Small intestine (tissue), 7 donors: ENCODE results near the gene COX10. TPM values are rescaled to one million over a fixed set of nuclear protein-coding genes. Genes with fewer than 3 reads are reported as not detected.
A peak's percentile ranks its signal among the peaks of the same experiment; 100 is the strongest.

Source experiments
- DNase-seq, 2 donors: peaks; one replicate each; pipeline versions ENCODE4 v3.0.0 to v3.0.0-alpha.2; 2013
- FAIRE-seq: peaks from 2 replicates; lab custom pipeline; 2012; peaks lifted over from hg19 to GRCh38; lab: Jason Lieb, UNC
- H3K27ac ChIP-seq, 3 donors: one replicate each; pipeline ENCODE4 v1.5.1; 2013; ENCODE audit warnings: low read length in 2 of 3, mild to moderate bottlenecking in 2 of 3, control low read depth in 1 of 3, inconsistent platforms in 1 of 3, low read depth in 1 of 3, moderate library complexity in 1 of 3
- H3K27me3 ChIP-seq, 3 donors: one replicate each; pipeline ENCODE4 v1.6.1; 2013; ENCODE audit warnings: low read length in 3 of 3, inconsistent platforms in 1 of 3; ENCODE audit not compliant: control insufficient read depth in 3 of 3, insufficient read depth in 3 of 3
- H3K36me3 ChIP-seq, 3 donors: one replicate each; pipeline ENCODE4 v1.6.1; 2013; ENCODE audit warnings: low read length in 3 of 3, inconsistent platforms in 1 of 3, low read depth in 1 of 3, mild to moderate bottlenecking in 1 of 3, moderate library complexity in 1 of 3; ENCODE audit not compliant: control insufficient read depth in 3 of 3, insufficient read depth in 2 of 3
- H3K4me1 ChIP-seq, 3 donors: one replicate each; pipeline ENCODE4 v1.6.1; 2013; ENCODE audit warnings: low read length in 2 of 3, inconsistent platforms in 1 of 3, low read depth in 1 of 3, mild to moderate bottlenecking in 1 of 3, moderate library complexity in 1 of 3; ENCODE audit not compliant: control insufficient read depth in 3 of 3, insufficient read depth in 2 of 3
- H3K4me3 ChIP-seq, 3 donors: one replicate each; pipeline ENCODE4 v1.5.1; 2013; ENCODE audit warnings: low read length in 3 of 3, control low read depth in 1 of 3, inconsistent platforms in 1 of 3, low read depth in 1 of 3, mild to moderate bottlenecking in 1 of 3, moderate library complexity in 1 of 3
- H3K9me3 ChIP-seq, 2 donors: one replicate each; pipeline ENCODE4 v1.6.1; 2013; ENCODE audit warnings: low read depth in 1 of 2, low read length in 1 of 2; ENCODE audit not compliant: control insufficient read depth in 2 of 2, insufficient read depth in 1 of 2
- WGBS, 3 donors: extraction: QIAGEN DNeasy Blood & Tissue Kit; methylation state at CpG; one replicate each; pipeline ENCODE4 v1.1.7; 2013; 5-methylcytosine and 5-hydroxymethylcytosine counted together
- polyA plus RNA-seq, 4 donors: library from polyadenylated mRNA; stranded (reverse) in 3 of 4; unstranded in 1 of 4; fragments of 200-250 nt in 3 of 4; fragments of 120-200 nt in 1 of 4; gene quantifications; one replicate each; pipeline versions ENCODE4 v1.2.1 to v1.2.3, GENCODE V29; 2013
- donor health status: healthy with polysubstance abuse.
- donor health status: control.
- donor health status: control.
- donor health status: Bipolar disorder and iron deficiency.
- donor health status: healthy.

Gene COX10
- polyA plus RNA-seq, 4 donors = 10.8 to 18.1 (median 16.2) TPM

DNA sequence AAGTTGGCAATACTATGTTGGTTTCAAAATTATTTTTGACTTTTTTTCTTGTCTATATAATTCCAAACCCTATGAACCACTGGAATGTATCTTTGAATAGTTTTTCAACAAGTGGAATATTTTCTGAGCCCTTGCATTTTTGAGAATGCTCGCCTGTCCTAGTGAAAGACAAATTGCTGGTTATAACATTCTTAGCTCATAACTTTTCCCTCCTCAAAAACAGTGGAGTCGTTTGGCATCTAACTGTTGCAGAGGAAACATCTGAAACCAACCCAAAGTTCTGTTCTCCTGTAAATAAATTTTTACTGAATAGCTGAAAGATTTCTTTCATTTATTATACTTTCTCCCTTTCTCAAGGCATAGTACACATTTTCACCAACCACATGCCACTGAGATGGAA lies 11.3 kb upstream of the COX10 start:
- Histone ChIP-seq H3K4me3 (no peak overlapping the region), H3K9me3 (peaks cover 0 to 6% of the 10 kb centered on the region in 2 donors), H3K4me1 (no peaks in the 10 kb centered on the region), H3K27me3 (no peaks in the 10 kb centered on the region), H3K36me3 (no peaks in the 10 kb centered on the region), H3K27ac (no peak overlapping the region)
- no peak for DNase-seq
- no peak for FAIRE-seq
- WGBS, 3 donors = 83 to 93% (median 91%) methylated on average over 2 of the region's 2 CpGs

DNA sequence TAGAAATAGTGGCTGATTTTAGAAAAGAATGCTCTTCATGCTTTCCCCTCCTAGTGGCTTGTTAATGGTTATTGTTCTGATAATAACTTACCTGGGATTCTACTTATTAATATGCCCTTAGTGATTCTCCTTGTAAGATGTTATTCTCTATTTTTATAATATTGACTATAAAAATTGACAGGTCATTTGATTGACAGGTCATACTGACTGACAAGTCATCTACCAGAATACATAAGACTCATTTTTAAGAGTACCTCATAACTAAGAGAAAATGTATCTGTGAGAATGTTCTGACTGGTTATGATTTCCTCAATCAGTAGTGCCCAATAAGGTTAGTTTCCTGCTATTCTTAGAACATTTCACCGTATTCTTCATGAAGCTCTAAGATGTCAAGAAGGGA lies 8.6 kb upstream of the COX10 start:
- FAIRE-seq = no peak
- Histone ChIP-seq H3K9me3 (peaks cover 0 to 6% of the 10 kb centered on the region in 2 donors), H3K36me3 (peaks cover 0 to 2% (median 0%) of the 10 kb centered on the region in 3 donors), H3K27me3 (no peaks in the 10 kb centered on the region), H3K27ac (no peak overlapping the region), H3K4me1 (no peaks in the 10 kb centered on the region), H3K4me3 (no peak overlapping the region)
- no peak for DNase-seq
- 86 to 97% (median 94%) methylated on average over 1 of the region's 1 CpG for WGBS, 3 donors

- no peak overlapping the region for H3K4me3 ChIP-seq
- H3K4me1 ChIP-seq = no peaks in the 10 kb centered on the region
- FAIRE-seq = no peak
- 80 to 92% (median 89%) methylated on average over 10 of the region's 10 CpGs for WGBS, 3 donors
- H3K27me3 ChIP-seq = no peaks in the 10 kb centered on the region
- peaks cover 0 to 2% (median 0%) of the 10 kb centered on the region in 3 donors for H3K36me3 ChIP-seq
- H3K27ac ChIP-seq = no peak overlapping the region
- no peak for DNase-seq
- peaks cover 0 to under 1% of the 10 kb centered on the region in 2 donors for H3K9me3 ChIP-seq
Observed at GRCh38 chr17:14061666-14062560, 7.4 kb upstream of the COX10 start.

GRCh38 chr17:14067347-14067746 lies 2.0 kb upstream of the COX10 start:
- WGBS, 3 donors = 85 to 97% (median 94%) methylated on average over 1 of the region's 1 CpG
- DNase-seq = no peak
- H3K4me1 ChIP-seq = peaks cover 0 to 12% (median 3%) of the 10 kb centered on the region in 3 donors
- peaks cover 0 to 2% (median 0%) of the 10 kb centered on the region in 3 donors for H3K36me3 ChIP-seq
- H3K9me3 ChIP-seq = no peaks in the 10 kb centered on the region
- no peaks in the 10 kb centered on the region for H3K27me3 ChIP-seq
- no peak overlapping the region for H3K4me3 ChIP-seq
- H3K27ac ChIP-seq = no peak overlapping the region
- FAIRE-seq = no peak

DNA sequence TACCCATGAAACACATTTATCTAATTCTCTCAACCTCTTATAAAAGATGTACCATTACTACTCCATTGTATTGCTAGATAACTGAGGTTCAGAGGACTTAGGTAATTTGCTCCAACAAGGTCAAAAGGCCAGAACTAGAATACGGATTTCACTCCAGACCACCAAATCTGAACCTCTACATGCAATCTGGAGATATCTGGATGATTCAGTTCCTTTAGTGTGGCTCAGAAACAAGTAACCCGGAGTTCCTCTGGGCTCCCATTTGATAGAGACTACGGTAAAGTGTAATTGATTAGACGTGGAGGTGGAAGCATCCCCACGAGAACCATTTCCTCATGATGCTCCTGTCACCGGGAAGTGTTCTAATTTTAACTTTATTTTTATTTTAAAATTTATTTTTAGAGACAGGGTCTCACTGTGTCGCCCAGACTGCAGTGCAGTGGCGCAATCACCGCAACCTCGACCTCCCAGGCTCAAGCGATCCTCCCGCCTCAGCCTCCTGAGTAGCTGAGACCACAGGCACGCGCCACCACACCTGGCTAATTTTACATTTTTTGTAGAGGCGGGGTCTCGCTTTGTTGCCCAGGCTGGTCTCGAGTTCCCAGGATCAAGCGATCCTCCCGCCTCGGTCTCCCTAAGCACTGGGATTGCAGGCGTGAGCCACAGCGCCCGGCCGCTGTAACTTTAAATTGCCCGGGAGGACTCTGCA lies 608 bp upstream of the COX10 start:
- no peaks in the 10 kb centered on the region for H3K9me3 ChIP-seq
- FAIRE-seq = no peak
- H3K36me3 ChIP-seq = peaks cover 0 to 2% (median 0%) of the 10 kb centered on the region in 3 donors
- H3K27me3 ChIP-seq = no peaks in the 10 kb centered on the region
- peak overlapping the region; percentile 71 to 94 (median 89) for H3K27ac ChIP-seq
- H3K4me3 ChIP-seq = peak overlapping the region; percentile 88 to 100 (median 89)
- DNase-seq = no peak
- H3K4me1 ChIP-seq = peaks cover 0 to 12% (median 3%) of the 10 kb centered on the region in 3 donors
- 4 to 15% (median 8%) methylated on average over 25 of the region's 25 CpGs for WGBS, 3 donors

DNA sequence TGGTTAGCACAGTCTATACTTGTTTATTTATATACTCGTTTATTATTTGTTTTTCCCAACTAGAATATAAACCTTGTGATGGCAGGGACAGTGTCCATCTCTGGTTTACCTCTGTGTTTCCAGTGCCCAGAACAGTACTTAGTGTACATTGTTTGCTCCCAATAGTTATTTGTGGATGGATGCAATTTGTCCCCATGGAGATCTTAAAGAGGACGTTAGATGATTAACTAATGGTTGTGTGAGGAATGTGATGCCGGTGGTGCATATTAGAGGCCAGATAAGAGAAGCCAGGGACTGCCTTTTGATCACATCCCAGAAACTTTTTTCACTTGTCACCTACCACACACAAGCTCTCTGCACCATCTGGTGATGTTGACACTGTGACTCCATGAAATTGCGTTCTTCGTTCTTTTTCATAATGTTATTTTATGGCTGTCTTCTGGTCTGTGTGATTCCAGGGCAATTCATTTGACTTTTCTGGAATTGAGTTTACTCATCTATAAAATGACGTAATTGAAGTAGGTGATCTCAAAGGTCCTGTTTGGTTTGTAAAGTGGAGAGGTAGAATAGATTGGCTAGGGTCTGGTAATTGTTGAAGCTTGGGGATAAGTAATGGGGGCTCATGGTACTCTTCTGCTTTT lies 1.2 kb downstream of the COX10 start:
- H3K4me1 ChIP-seq = peaks cover 0 to 12% (median 3%) of the 10 kb centered on the region in 3 donors
- WGBS, 3 donors = 13 to 52% (median 27%) methylated on average over 6 of the region's 6 CpGs
- no peaks in the 10 kb centered on the region for H3K27me3 ChIP-seq
- H3K36me3 ChIP-seq = peaks cover 0 to under 1% (median 0%) of the 10 kb centered on the region in 3 donors
- H3K4me3 ChIP-seq = peak overlapping the region in 2 of 3 donors; percentile 89 to 100
- DNase-seq (peak; percentile 78 to 80), FAIRE-seq (no peak)
- H3K27ac ChIP-seq = peak overlapping the region in 2 of 3 donors; percentile 20 to 94
- no peaks in the 10 kb centered on the region for H3K9me3 ChIP-seq

DNA sequence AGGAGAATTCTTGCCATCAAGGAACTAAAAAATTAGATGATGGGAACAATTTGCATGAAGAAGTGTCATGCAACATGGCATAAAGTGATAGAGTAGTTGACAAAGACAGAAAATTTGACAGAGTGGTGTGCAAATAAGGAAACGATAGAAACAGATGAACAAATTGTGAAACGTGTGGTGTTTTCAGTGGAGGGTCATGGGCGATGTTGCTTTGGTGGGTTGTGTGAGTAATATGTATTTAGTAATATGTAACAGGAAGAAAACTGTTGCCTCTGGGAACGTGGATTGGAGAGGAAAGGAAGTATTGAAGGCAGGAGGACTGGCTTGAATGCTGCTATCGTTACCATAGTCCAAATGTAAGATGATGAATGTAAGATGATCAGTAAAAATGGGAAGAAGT lies 3.6 kb downstream of the COX10 start:
- Histone ChIP-seq H3K4me3 (no peak overlapping the region), H3K36me3 (peaks cover 0 to 9% (median 0%) of the 10 kb centered on the region in 3 donors), H3K27me3 (no peaks in the 10 kb centered on the region), H3K4me1 (peaks cover 0 to 12% (median 3%) of the 10 kb centered on the region in 3 donors), H3K9me3 (no peaks in the 10 kb centered on the region), H3K27ac (no peak overlapping the region)
- FAIRE-seq (no peak), DNase-seq (no peak)
- 86 to 93% (median 87%) methylated on average over 5 of the region's 5 CpGs for WGBS, 3 donors

DNA sequence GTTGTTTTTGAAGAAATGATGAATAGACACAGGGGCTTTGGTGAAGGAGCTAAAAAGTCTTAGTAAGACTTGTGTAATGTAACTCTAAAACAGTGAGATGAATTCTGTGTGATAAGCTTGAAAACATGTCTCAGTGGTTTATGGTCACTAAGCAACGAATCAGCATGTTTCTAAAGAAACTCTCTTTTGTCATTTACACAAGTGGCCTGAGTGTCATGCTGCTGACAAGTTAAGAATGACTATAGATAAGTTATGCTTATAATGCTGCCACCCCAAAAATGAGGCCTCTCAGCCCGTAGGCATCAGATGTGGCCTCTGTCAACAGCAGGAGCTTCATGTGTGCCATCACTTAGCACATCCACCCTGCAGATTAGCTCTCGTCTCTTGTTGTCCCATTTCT lies 8.7 kb downstream of the COX10 start:
- Histone ChIP-seq H3K36me3 (peaks cover 0 to 21% (median 8%) of the 10 kb centered on the region in 3 donors), H3K27ac (no peak overlapping the region), H3K27me3 (no peaks in the 10 kb centered on the region), H3K9me3 (no peaks in the 10 kb centered on the region), H3K4me3 (no peak overlapping the region), H3K4me1 (peaks cover 0 to 3% (median 0%) of the 10 kb centered on the region in 3 donors)
- DNase-seq = no peak
- 83 to 91% (median 87%) methylated on average over 3 of the region's 3 CpGs for WGBS, 3 donors
- no peak for FAIRE-seq
